OCI-LY3 (cell line): Measurements from ENCODE around the gene FILIP1L.

ENCODE experiments used
- EZH2phosphoT487 ChIP-seq: fragments of 200-600 bp; shearing (Covaris generic); IDR thresholded peaks from 2 replicates; pipeline ENCODE4 v1.6.1; 2018; ENCODE audit warnings: antibody characterized with exemption, mixed run types, low read depth
- TF ChIP-seq, protein P1 (sequence below): fragments of 200-600, 300-600 bp; sonication (generic); IDR thresholded peaks from 2 replicates; pipeline ENCODE4 v1.5.1; 2014; ENCODE audit warnings: antibody characterized with exemption, low read length, low read depth

DNA sequence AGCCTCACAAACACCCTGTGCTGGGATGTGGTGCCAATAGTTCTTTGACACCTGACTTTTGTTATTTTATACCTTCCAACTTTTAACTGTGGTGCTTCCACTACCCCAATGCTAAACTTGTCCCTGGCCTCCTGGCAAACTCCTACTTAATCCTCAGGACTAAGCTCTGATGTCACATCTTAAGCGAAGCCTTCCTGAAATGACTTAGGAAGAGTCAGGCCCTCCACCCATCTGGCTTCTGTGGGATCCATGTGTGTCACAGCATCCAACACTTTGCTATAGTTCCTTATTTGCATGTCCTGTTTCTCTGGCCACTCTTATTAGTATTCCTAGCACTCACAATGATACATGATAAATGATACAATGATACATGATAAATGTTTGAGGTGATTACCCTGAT, 133.2 kb downstream of the FILIP1L start:
- TF ChIP-seq, protein P1, sequence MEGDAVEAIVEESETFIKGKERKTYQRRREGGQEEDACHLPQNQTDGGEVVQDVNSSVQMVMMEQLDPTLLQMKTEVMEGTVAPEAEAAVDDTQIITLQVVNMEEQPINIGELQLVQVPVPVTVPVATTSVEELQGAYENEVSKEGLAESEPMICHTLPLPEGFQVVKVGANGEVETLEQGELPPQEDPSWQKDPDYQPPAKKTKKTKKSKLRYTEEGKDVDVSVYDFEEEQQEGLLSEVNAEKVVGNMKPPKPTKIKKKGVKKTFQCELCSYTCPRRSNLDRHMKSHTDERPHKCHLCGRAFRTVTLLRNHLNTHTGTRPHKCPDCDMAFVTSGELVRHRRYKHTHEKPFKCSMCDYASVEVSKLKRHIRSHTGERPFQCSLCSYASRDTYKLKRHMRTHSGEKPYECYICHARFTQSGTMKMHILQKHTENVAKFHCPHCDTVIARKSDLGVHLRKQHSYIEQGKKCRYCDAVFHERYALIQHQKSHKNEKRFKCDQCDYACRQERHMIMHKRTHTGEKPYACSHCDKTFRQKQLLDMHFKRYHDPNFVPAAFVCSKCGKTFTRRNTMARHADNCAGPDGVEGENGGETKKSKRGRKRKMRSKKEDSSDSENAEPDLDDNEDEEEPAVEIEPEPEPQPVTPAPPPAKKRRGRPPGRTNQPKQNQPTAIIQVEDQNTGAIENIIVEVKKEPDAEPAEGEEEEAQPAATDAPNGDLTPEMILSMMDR = no peak
- TF ChIP-seq EZH2phosphoT487 = no peak
